8988T (cell line): ENCODE results near the gene AMBP.
"Not testable (repeated sequence)": the region's sequence is repeated elsewhere in the genome, so short reads cannot be mapped to it uniquely, and the experiment has no call there.

ENCODE experiments used
- DNase-seq: peaks from one replicate; pipeline ENCODE4 v3.0.0; 2011

Gene AMBP

DNA sequence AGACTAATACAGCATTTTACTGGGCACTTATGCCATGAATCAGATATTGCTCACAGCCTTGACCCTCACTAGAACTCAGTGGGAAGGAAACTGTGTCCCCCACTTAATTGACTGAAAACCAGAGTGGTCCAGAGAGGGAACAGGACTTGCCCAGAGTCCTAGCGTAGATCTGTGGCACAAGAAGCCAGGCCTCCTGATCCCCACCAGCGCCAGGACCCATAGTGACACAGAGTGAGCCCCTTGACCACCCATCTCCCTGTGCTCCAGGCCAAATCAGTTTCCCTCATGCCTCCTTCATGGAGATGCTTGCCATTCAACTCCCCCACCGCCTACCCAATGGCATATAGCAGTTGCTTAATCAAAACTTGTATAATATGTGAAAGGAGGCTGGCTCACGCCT, 12.7 kb upstream of the AMBP start:
- DNase-seq, result no peak

DNA sequence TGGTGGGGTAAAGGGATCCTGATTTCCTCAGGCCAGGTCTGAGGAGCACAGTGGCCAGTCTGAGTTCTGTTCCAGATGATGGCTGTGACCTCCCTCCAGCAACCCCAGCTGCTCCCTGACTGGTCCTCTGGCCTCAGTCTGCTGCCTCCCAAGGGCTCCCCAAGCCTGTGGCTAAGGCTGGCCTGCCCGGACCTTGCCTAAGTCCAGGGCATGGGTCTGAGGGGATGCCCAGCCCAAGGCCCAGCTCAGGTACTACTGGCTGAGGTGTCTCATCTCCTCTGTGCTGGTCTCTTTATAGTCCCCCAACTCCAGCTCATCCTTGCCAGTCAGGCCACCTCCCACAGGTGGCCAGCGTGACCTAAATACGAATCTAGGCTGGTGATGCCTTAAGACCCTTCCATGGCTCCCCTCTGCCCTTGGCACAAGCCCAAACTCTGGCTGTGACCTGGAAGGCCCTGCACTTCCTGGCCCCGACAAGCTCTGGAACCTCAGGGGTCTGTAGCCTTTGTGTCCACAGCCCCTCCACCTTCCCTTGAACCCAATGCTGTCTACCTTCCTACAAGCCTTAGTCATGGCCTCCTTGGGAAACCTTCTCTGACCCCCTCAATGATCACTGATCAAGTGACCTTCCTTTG, 11.2 kb upstream of the AMBP start:
- DNase-seq, result no peak

DNA sequence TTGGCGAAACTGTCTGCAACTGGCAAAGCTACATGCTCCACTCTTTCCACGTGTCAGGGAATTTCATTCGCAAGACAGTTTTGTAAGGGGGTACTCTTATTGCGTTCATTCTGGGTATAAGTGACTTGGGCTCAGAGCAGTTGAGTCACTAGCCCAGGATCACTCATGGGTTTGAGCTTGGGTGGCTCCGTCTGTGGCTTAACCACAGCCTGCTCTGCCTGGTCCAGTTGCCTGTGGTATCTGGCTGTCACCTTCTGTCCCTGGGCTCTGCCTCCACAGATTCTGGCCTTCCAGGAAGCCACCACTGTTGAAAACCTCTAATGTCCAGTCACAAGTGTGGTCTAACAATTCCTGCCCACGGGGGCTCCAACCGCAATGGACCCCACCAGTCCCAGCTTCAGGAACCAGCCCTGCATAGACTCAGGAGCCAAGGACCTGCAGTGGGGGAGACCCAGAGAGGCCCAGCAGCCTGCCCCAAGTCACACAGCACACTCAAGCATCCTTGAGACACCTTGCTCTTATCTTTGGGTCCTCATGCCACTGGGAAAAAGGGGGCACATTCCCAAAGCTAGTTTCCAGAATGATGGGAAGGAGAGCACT, 10.6 kb upstream of the AMBP start:
- no peak for DNase-seq

DNA sequence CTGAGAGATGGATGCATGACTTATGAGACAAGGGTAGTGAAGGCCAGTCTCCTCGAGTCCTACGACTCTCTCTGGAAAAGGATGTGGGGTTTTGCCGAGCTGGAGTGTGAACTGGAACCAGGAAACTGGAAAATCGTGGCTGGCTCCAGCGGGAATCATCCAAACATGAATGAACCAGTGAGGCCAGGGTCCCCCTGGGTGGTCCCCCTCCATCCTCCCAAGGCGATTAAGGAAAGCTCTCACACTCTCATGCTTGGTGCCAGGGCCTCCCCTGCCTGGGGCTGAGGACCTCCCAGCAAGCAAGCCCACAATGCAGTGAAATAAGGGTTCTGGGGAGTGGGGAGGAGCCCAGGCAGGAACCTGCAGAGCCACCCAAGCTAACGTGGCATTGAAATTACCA, 9.6 kb upstream of the AMBP start:
- no peak for DNase-seq

DNA sequence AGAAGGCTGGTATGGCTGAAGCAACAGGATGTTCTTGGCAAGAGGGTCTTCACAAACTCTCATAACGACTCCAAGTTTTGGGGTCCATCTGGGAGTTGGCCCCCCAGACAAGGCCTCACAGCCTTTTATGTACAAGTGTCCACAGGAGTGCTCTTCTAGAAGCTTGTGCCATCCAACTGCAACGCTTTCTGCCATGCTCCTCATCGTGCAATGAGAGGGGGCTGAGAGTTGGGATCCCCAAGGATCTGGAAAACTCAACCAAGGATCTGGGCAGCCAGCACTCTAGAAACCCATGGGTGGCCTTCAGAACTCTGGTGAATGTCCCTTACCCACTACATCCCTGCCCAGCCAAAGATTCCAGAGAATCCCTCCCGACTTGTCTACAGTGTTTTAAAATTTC, 8.5 kb upstream of the AMBP start:
- no peak for DNase-seq

DNA sequence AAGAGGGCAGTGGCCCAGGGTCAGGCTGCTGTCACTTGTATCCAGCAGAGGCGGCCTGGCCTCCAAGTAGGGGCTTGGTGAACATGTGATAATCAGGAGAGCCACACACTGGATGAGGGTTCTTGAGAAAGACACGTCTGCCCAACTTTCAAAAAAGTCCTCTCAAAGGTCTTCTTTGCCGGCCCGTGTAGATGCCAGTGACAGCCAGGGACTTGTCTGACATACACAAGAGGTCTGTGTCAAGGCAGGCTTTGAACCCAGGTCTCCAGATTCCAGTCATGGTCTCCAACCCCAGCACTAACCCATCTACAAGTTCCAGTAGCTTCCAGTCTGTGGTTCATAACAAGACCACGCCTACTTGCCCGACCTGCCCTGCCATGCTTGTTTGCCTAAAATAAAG, 7.9 kb upstream of the AMBP start:
- DNase-seq, result no peak

DNA sequence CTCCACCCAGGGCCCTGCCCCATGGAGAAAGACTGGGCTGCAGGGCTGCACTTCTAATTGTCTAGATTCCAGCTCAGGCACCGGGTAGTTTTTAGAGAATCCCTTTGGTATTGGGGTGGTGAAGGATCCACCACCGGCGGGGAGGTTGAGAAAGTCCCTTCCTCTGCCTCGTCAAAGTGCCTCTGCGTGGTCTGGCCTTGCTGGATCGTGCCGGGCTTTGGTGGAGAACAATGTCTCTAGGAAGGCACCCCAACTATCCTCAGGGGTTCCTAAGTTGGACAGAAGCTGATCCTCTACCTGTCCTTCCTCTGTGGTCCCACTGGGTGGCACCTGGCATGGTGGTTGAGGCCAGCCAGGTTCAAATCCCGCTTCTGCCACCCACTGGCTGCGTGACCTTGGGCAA, 7.3 kb upstream of the AMBP start:
- no peak for DNase-seq

DNA sequence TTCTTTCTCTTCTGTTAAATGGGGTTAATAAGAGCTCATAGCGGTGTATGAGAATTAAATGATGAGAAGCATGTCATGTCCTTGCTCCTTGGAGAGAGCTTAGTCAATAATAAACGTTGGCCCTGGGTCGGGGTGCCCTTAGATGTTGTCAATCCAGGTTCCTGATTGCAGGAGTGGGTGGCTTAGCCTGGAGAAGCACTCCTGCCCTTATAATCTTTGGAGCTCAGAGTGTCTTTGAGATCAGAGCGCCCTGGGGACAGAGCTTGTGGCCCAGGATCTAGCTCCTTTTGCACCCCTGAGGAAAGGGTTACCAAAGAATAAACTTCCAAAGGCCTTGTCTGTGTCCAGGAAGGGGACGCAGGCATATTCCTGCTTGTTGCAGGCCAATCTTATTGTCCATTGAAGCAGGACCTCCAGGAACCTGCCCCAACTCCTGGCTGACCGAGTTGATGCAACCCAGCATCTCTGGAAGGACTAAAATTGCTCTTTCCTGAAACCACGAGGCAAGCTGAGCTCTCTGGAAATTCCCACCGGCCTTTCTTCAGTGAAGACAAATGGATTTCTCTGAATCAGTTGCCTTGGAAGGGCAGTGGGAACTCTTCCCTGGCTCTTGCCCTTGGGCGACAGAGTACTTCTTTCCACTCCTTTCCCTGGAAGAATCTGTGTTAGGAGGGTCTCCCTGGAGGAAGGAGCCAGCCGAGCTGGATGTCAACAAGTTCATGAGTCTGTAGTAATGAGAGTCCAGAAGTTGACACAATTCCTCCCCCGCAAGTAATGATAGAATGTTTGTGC, 6.4 kb upstream of the AMBP start:
- no peak for DNase-seq

DNA sequence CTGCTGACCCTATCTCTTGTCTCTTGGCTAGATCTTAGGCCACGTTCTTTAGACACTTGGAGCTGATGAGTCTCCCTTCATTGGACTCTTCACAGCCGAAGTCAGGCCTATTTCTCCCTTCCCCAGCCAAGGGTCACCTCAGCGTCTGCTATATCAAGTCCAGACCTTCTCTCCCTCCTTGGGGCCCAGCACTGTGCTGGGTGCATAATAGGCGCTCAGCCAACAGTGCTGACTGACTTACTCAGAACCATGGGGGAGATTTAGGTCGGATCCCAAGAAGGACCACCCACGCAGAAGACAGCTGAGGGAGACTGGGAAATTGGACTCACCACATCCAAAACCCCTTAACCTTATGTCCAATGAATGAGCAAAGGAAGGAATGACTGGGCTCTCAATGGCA, 5.6 kb upstream of the AMBP start:
- no peak for DNase-seq

DNA sequence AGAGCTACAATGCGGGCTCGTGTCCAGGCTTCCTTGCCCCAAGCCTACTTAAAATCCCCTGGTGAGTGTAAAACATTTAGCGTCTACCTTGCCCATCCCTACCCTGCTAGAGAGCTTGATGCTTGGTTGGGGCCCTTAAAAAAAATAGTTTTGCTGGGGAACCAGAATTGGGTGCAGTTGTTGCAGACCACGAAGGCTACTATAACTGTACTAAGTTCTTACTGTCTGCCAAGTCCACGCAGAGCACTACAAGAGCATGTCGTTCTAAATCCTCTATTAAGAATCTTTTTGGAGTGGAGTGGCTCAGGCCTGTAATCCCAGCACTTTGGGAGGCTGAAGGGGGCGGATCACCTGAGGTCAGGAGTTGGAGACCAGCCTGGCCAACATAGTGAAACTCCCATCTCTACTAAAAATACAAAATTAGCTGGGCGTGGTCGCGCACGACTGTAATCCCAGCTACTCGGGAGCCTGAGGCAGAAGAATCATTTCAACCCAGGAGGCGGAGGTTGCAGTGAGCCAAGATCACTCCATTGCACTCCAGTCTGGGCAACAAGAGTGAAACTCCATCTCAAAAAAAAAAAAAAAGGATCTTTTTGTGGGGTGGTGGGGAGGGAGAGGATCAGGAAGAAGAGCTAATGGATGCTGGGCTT, 4.8 kb upstream of the AMBP start:
- not testable (repeated sequence) for DNase-seq

DNA sequence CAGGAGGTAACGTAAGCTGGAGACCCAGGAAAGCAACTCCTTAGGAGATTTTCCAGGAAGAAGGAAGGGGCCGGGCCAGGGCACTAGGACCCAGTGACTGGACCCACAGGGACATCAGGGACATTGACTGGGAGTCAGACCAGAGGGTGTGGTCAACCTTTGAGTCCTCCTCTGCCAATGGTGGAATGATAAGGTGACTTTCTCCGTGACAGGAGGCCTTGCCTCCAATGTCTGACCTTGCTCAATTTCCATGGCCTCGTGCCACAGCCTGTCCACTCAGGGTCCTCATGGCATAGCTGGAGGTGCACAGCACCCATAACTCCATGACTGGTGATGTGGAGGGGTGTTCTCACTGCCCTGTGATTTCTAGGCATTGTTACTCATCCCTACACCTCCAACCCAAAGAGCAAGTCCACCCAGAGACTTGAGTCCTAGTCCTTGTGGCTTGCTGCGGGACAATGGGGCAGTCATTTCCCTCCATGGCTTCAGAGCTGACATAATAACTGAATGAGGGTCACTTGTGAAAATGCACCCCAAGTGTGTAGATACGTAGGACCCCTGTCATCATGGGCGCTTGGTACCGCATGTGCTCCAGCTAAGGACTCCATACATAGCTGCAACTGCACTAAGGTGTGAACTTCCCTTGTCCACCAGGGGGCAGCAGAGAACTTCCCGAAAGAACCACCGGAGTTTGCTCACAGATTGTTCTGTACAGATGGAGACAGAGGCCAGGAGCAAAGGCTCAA, 4.1 kb upstream of the AMBP start:
- DNase-seq, result peak; percentile 77

DNA sequence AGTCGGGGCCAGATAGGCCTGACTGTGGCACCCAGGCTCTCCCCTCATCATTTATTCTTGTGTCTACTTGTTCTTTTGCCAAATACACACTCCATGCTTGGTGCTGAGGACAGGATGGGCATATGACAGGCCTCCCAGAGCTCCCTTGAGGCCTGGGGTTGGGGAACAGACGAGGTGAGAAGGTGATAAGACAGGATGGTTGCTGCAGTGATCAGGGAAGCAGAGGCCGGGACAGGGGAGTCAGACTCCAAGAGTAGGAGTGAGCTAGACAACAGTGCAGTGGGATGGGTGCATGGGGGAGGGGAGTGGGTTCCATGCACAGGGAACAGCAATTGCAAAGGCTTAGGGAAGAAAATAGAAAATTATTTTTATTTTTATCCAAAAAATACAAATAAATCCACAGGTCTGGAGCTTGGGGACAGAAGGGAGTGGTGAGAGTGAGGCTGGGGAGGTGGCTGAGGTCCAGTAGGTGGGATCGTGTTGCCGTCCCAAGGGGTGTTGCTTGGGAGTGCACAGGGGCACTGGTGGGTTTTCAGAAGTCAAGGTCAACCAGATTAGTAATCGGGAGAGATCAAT, 3.4 kb upstream of the AMBP start:
- no peak for DNase-seq

DNA sequence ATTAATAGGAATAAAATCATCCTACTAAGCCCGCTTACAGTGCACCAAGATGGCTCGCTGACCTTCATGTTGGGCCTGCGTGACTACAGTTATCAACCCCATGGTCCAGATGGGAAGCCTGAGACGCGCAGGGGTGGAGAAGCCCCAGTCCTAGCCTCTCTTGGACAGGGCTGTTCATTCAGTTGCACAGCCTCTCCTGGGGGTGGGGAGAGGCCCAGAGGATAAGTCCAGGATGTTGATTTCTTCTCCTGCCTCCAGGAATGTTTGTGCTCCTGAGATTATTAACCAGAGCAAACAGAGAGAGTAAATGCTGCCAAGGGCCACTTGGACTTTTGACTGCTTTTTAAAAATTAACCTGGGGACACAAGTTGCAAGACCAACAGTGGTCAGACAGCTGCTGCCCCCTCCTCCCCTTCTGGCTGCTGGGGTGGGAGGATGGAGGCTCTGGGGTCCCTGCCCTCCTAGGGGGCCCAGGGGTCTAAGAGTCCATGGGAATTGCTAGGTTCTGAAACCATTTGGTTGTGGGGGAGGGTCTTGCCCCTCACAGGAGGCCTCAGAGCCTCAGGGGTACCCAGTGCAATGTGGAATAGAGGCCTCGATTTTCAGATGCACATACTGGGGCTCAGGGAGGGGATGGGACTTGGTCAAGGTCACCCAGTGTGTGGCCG, 2.8 kb upstream of the AMBP start:
- no peak for DNase-seq

DNA sequence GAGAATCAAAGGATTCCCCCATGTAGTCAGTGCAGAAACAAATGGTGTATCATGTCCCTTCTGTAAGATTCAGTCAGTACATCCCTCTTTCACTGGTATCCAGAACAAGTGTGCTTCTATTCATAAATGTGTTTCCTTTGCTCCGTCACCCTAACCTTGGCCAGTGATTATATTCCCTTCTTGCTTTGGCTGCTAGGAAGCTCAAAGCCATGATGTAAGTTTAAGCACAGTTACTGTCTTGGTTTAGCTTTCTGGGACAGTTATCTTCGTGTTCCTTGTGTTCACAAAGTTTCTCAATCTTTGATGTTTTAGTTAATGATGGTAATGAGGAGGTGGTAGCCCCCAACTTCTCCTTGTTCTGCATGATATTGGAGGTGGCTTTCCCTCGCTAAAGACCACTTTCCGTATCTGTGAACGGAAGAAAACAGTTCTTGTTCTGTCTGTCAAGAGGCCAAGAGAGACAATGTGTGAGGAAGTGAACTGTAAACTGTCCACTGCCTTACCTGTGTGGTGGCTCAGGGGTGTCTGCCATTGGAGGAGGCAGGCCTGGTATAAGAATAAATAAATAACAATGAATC, 2.2 kb upstream of the AMBP start:
- DNase-seq, result no peak

DNA sequence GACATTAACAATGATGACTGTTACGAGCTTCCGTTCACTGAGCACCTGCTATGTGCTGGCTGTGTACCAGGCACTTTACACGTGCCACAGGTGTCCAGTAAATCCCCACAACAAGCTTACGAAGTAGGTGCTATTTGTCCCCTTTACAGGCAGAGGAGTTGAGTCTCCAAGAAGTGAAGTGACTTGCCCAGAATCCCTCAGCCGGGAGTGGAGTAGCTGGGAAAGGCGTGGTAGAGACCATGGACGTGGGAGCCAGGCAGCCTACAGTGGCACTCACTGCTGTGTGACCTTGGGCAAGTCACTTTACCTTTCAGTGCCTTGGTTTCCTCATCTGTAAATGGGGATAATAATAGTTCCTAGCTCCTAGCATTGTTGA, 669 bp upstream of the AMBP start:
- no peak for DNase-seq

DNA sequence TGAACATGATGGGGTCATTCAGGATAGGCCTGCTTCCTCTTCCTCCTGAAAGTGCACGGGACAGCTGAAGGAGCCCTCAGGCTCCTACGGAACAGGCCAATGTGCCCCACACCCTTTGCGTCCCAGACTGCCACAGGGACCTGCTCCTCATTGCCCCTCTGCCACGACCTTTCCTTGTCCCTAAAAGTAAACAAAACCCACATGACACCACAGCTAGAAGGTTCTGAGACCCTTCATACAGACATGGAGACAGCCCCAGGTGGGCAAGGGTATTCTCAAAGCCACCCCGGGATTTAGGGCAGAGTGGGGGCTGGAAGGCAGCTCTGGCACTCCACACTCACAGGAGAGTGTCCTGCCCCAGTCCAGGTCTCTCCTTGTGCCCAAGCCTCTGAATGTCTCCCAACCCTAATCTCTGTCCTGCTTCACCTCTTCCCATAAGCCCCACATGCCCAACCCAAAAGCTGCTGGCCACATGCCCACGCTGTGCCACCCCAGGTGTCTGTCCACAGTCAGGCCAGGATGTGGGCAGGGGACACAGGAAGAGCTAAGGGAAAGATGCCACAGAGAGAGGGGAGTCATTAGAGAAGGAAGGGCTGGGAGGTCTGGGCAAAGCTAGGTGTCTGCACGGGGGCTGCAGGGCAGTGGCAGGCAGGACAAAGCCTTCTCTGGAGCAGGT, 800 bp downstream of the AMBP start:
- no peak for DNase-seq

DNA sequence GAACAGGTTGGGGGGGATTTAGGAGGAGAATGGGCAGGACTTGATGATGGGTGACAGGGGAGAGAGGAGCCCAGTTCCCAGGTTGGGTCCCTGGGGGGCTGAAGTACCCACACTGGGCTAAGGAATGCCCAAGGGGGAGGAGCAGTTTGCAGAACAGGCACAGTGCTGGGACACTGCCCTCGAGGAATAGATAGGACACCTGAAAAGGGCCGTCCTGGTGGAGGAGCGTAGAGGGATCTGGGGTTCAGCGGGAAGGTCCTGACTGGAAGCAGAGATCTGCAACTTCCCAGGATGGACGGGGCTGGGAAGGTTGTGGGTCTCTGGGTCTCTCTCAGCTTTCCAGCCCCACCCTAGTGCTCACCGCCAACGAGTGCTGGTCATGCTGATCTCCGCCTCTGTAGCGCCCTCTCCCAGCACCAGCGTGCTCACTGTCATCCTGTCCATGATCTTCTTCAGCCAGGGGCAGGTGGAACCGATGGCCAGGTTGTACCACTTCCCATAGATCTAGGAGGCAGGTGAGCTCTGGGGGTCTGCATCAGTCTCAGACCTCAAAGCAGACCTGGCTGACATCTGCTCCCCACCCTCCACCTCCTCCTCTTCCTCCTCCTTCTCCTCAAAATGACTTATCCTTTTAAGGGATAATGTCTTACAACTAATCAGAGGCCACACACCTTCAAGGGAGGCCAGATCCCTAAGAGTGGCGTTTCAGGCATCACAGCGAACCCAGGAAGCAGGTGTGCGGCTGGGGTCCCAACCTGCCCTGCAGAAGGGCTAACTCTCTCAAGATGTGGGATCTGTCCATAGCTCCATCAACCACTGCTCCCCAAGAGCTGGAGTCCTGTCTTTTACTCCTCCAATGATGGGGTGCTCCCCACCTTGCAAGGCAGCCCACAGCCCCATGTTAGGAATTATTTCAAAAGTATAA, 1.6 kb downstream of the AMBP start:
- DNase-seq, result no peak

DNA sequence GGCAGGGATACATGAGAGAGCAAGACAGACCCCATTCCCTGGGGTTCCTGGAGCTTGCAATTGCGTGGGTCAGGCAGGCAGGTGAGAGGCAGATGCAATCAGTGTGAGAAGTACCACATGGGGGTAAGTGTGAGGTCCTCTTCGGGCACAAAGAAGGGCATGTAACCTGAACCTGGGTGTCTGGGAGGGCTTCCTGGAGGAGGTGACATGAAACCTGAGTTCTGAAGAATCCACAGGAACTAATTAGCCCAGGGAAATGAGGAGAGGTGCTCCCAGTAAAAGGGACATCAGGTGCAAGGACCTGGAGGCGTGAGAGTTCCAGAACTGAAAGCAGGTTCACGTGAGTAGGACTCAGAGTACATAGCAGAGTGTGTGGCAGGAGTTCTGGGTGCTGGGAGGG, 2.5 kb downstream of the AMBP start:
- no peak for DNase-seq

DNA sequence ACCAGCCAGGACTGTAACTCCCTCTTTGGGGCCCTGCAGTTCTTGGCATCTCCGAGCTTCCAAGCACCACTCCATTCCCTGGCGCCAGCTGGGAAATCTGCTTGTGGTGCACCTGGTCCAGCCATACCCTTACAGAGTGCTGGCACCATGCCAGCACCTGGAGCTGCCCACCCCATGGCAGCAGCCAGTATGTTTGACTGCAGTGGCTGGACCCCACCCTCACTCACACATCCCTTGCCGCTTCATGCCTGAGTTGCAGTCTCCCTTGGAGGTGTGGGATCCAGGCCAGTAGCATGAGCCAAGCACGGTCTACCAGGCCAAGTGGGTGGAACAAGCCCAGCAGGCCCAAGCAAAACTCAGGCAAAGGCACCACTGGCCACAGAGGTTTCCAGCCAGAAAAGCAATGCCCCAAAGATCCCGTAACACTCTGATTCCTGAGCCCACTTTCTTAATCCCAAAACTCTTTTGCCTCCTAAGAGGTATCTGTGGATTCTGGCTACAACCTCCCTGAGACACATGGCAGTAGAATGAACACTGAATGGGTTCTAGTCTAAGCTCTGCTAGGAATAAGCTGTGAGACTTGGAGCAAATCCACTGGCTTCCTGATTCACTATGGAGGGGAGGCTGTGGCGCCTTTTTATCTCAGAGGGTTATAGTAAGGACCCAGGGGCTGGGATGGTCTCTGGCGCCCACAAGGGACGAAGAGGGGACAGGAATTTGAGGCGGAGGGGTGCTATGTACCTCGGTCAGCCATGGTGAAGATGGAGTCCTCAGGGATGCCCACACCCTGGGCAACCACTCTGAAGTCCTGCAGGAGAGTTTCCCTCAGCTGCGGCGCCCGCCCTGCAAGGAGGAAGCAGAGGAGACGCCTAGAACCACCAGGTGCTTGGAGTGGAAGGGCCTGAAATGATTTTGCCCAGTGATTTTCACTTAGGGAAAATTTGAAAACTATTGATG, 5.6 kb downstream of the AMBP start:
- no peak for DNase-seq
